GM19395 (cell line): ENCODE data around the gene PCDHA1.
"Not testable (repeated sequence)": the region's sequence is repeated elsewhere in the genome, so short reads cannot be mapped to it uniquely, and the experiment has no call there.

Experiments
- ATAC-seq: cut with Tn5 transposase; IDR thresholded peaks from one replicate; pipeline ENCODE4 v1.9.1; 2021; ENCODE audit warnings: mild to moderate bottlenecking, moderate library complexity; ENCODE audit not compliant: unreplicated experiment

PCDHA1 gene

GRCh38 chr5:140808241-140808888 lies 22.4 kb downstream of the PCDHA1 start:
- not testable (repeated sequence) for ATAC-seq

GRCh38 chr5:140808889-140809291 lies 22.9 kb downstream of the PCDHA1 start:
- ATAC-seq = no peak

- ATAC-seq = no peak
Measured at GRCh38 chr5:140821375-140822280, 35.7 kb downstream of the PCDHA1 start, which contains the start of gene PCDHA5. Gene PCDHA5, plus strand, starts transcription at chr5:140821613.

DNA sequence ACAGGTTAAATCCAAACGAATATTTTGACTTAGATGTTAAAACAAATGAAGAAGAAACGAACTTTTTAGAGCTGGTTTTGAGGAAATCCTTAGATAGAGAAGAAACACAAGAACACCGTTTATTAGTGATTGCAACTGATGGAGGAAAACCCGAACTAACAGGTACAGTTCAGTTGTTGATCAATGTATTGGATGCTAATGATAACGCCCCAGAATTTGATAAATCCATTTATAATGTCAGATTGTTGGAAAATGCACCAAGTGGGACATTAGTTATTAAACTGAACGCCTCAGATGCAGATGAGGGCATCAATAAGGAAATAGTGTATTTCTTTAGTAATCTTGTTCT lies 36.3 kb downstream of the PCDHA1 start:
- no peak for ATAC-seq

DNA sequence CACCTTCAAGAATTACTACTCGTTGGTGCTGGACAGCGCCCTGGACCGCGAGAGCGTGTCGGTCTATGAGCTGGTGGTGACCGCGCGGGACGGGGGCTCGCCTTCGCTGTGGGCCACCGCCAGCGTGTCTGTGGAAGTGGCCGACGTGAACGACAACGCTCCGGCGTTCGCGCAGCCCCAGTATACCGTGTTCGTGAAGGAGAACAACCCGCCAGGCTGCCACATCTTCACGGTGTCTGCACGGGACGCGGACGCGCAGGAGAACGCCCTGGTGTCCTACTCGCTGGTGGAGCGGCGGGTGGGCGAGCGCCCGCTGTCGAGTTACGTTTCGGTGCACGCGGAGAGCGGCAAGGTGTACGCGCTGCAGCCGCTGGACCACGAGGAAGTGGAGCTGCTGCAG lies 37.0 kb downstream of the PCDHA1 start:
- ATAC-seq = not testable (repeated sequence)

- no peak for ATAC-seq
Measured at GRCh38 chr5:140823475-140823874, 37.5 kb downstream of the PCDHA1 start.

DNA sequence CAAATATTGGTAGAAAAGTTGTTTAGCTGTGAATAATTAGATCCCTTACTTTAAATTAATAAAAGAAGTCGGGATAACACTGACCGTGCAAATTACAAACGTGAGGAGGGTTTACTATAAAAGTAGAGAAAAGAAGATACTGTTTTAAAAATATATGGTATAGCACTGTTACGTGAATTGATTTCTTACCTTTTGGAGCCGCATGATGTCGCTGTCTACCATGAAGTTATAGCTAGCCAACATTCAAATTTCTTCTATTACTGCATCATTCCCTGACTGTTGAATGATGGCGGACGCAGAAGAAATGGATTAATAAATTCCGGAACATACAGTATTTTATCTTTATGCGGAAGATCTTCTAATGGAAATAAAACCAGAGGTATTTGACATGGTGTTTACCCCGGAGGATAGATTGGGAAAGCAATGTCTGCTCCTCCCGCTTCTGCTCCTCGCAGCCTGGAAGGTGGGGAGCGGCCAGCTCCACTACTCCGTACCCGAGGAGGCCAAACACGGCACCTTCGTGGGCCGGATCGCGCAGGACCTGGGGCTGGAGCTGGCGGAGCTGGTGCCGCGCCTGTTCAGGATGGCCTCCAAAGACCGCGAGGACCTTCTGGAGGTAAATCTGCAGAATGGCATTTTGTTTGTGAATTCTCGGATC lies 41.9 kb downstream of the PCDHA1 start, which contains the start of gene PCDHA6:
PCDHA6 (plus strand) TSS at position 257 of the 658 bp plus-strand sequence; CDS start at position 389, 132 bp downstream.
- ATAC-seq = no peak

DNA sequence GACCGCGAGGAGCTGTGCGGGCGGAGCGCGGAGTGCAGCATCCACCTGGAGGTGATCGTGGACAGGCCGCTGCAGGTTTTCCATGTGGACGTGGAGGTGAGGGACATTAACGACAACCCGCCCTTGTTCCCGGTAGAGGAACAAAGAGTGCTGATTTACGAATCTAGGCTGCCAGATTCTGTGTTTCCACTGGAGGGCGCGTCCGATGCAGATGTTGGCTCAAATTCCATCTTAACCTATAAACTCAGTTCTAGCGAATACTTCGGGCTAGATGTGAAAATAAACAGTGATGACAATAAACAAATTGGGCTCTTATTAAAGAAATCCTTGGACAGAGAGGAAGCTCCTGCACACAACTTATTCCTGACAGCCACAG lies 42.4 kb downstream of the PCDHA1 start:
- ATAC-seq = no peak

DNA sequence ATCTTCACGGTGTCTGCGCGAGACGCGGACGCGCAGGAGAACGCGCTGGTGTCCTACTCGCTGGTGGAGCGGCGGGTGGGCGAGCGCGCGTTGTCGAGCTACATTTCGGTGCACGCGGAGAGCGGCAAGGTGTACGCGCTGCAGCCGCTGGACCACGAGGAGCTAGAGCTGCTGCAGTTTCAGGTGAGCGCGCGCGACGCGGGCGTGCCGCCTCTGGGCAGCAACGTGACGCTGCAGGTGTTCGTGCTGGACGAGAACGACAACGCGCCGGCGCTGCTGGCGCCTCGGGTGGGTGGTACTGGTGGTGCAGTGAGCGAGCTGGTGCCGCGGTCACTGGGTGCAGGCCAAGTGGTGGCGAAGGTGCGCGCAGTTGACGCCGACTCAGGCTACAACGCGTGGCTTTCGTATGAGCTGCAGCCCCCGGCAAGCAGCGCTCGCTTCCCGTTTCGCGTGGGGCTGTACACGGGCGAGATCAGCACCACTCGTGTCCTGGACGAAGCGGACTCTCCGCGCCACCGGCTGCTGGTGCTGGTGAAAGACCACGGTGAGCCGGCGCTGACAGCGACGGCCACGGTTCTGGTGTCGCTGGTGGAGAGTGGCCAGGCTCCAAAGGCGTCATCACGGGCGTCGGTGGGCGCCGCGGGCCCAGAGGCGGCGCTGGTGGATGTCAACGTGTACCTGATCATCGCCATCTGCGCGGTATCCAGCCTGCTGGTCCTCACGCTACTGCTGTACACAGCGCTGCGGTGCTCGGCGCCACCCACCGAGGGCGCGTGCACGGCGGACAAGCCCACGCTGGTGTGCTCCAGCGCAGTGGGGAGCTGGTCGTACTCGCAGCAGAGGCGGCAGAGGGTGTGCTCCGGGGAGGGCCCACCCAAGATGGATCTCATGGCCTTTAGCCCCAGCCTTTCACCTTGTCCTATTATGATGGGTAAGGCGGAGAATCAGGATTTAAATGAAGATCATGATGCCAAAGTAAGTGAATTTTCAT lies 43.9 kb downstream of the PCDHA1 start:
- ATAC-seq = not testable (repeated sequence)

DNA sequence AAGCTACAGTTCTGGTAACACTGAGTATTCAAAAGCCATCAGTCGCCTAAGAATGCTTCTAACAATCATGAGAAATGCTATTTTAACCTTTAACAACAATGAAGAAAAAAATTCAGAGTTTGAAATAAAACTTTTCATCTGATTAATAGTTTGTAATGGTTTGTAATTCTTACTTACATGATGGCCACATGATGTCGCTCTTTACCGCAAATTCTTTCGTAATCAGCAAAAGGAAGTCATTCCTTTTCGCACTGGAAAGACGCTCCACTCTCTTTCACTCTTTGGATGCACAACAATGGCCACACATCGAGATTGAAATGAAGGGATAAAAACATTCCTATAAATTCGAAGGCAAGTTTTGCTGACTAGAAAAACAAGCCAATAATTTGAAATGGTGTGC lies 48.1 kb downstream of the PCDHA1 start, which contains the start of gene PCDHA7:
PCDHA7 (plus strand) TSS at position 277 of the 400 bp plus-strand sequence; CDS start at position 392, 115 bp downstream.
- no peak for ATAC-seq

GRCh38 chr5:140834439-140835008 lies 48.6 kb downstream of the PCDHA1 start:
- ATAC-seq = not testable (repeated sequence)

- no peak for ATAC-seq
Measured at GRCh38 chr5:140835622-140836510, 49.9 kb downstream of the PCDHA1 start.

GRCh38 chr5:140840978-140841962 lies 55.3 kb downstream of the PCDHA1 start, which contains the start of gene PCDHA8:
Gene PCDHA8, plus strand, starts transcription at chr5:140841187. Its CDS starts 135 bp downstream, at chr5:140841322.
- no peak for ATAC-seq

DNA sequence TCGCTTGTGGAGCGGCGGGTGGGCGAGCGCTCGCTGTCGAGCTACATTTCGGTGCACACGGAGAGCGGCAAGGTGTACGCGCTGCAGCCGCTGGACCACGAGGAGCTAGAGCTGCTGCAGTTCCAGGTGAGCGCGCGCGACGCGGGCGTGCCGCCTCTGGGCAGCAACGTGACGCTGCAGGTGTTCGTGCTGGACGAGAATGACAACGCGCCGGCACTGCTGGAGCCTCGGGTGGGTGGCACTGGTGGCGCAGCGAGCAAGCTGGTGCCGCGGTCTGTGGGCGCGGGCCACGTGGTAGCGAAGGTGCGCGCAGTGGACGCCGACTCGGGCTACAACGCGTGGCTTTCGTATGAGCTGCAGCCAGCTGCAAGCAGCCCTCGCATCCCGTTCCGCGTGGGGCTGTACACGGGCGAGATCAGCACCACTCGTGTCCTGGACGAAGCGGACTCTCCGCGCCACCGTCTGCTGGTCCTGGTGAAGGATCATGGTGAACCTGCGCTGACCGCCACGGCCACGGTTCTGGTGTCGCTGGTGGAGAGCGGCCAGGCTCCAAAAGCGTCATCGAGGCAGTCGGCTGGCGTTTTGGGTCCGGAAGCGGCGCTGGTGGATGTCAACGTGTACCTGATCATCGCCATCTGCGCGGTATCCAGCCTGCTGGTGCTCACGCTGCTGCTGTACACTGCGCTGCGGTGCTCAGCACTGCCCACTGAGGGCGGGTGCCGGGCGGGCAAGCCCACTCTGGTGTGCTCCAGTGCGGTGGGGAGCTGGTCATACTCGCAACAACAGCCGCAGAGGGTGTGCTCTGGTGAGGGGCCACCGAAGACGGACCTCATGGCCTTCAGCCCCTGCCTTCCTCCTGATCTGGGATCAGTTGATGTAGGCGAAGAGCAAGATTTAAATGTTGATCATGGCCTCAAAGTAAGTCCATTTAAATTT lies 57.1 kb downstream of the PCDHA1 start:
- ATAC-seq = no peak

GRCh38 chr5:140848139-140849102 lies 62.5 kb downstream of the PCDHA1 start, which contains the start of gene PCDHA9:
Gene PCDHA9, plus strand, starts transcription at chr5:140848382. Its CDS starts 114 bp downstream, at chr5:140848496.
- ATAC-seq = not testable (repeated sequence)
